CD4-positive, alpha-beta T cell (primary cell): ENCODE results near the gene CDKN2C. TPM values are rescaled to one million over a fixed set of nuclear protein-coding genes. Genes with fewer than 3 reads are reported as not detected.

Experiments
- ATAC-seq: fragments of 200-7000 bp; cut with Tn5 transposase; one replicate; pipeline ENCODE4 v1.10.0; 2022; ENCODE audit warnings: mild to moderate bottlenecking; ENCODE audit not compliant: poor library complexity
- CTCF ChIA-PET: fragments of 350-600 bp; sonication (Branson Sonifier 250); formaldehyde crosslinking; loops from one replicate; lab custom pipeline; 2021; ENCODE audit warnings: antibody characterized with exemption, inconsistent platforms; lab: Charles Lee
- POLR2A ChIA-PET: fragments of 350-600 bp; sonication (Branson Sonifier 250); formaldehyde crosslinking; loops from one replicate; lab custom pipeline; 2021; ENCODE audit warnings: antibody characterized with exemption, inconsistent platforms; lab: Charles Lee
- DNase-seq, 14 experiments: peaks; one replicate each; pipeline ENCODE4 v3.0.0-alpha.2; 2013 to 2020; ENCODE audit warnings: mixed read lengths in 2 of 14
- H3K27ac ChIP-seq, 2 donors: one replicate each; pipeline versions ENCODE4 v1.5.1 to v1.7.0; 2013; ENCODE audit warnings: low read length in 2 of 2, low read depth in 1 of 2, mild to moderate bottlenecking in 1 of 2
- H3K27me3 ChIP-seq, 2 experiments: 1 replicate in 1 of 2; 2 replicates in 1 of 2; pipeline versions ENCODE4 v1.6.1 to v1.7.0; 2013; ENCODE audit warnings: low read length in 2 of 2, control low read depth in 1 of 2, mild to moderate bottlenecking in 1 of 2, moderate library complexity in 1 of 2; ENCODE audit not compliant: insufficient read depth in 2 of 2, control insufficient read depth in 1 of 2
- H3K36me3 ChIP-seq: one replicate; pipeline ENCODE4 v1.6.1; 2013; ENCODE audit warnings: low read length, control low read depth; ENCODE audit not compliant: insufficient read depth
- H3K4me1 ChIP-seq: one replicate; pipeline ENCODE4 v1.6.1; 2013; ENCODE audit warnings: low read length, control low read depth; ENCODE audit not compliant: insufficient read depth
- H3K4me3 ChIP-seq: one replicate; pipeline ENCODE4 v1.5.1; 2013; ENCODE audit warnings: mild to moderate bottlenecking, low read length, moderate library complexity
- H3K9me3 ChIP-seq, 2 experiments: 1 replicate in 1 of 2; 2 replicates in 1 of 2; pipeline versions ENCODE4 v1.6.1 to v1.7.0; 2013; ENCODE audit warnings: low read length in 2 of 2, mild to moderate bottlenecking in 2 of 2, control low read depth in 1 of 2, moderate library complexity in 1 of 2; ENCODE audit not compliant: control insufficient read depth in 1 of 2, insufficient read depth in 1 of 2
- H3K27ac Mint-ChIP-seq: one replicate; pipeline ENCODE4 v1.8.0; 2020; ENCODE audit warnings: mixed read lengths
- H3K27me3 Mint-ChIP-seq: one replicate; pipeline ENCODE4 v1.8.0; 2021; ENCODE audit warnings: mixed read lengths
- H3K36me3 Mint-ChIP-seq: one replicate; pipeline ENCODE4 v1.8.0; 2021; ENCODE audit warnings: low read depth, mixed read lengths
- H3K4me1 Mint-ChIP-seq: one replicate; pipeline ENCODE4 v1.8.0; 2021; ENCODE audit warnings: low read depth, mixed read lengths
- H3K4me3 Mint-ChIP-seq: one replicate; pipeline ENCODE4 v1.8.0; 2020; ENCODE audit warnings: mild to moderate bottlenecking, mixed read lengths
- H3K9me3 Mint-ChIP-seq: one replicate; pipeline ENCODE4 v1.8.0; 2020; ENCODE audit warnings: mixed read lengths
- CTCF ChIP-seq: fragments of 200-600 bp; IDR thresholded peaks from one replicate; pipeline ENCODE4 v1.8.0; 2022; ENCODE audit warnings: antibody characterized with exemption, mild to moderate bottlenecking
- intact Hi-C, 2 experiments: fragments of 100-400 bp; cut with DNase I in 1 of 2; cut with micrococcal nuclease in 1 of 2; formaldehyde crosslinking; loops; one replicate each; pipeline versions ENCODE4 v1.15.1 to v1.9.0; 2023 to 2025; cut with DNase I, micrococcal nuclease
- total RNA-seq, 174 experiments: library from RNA in 2 of 174; stranded (reverse) in 2 of 174; gene quantifications; one replicate each; pipeline ENCODE4 v1.2.3 and lab custom pipeline; 2021 to 2026

Gene CDKN2C
- total RNA-seq, 2 experiments from 2014 or later = 4.3 to 4.9 TPM

- no peak overlapping the region for H3K4me3 ChIP-seq
- Mint-ChIP-seq H3K4me1 (no peaks in the 10 kb centered on the region), H3K9me3 (no peaks in the 10 kb centered on the region), H3K27ac (no peak overlapping the region), H3K4me3 (no peak overlapping the region), H3K36me3 (no peaks in the 10 kb centered on the region), H3K27me3 (peaks cover 9% of the 10 kb centered on the region)
- CTCF ChIA-PET = no interaction called here
- no peak for DNase-seq
- intact Hi-C loops = no loop called here
- H3K27me3 ChIP-seq = no peaks in the 10 kb centered on the region
- H3K27ac ChIP-seq = no peak overlapping the region
- no peaks in the 10 kb centered on the region for H3K36me3 ChIP-seq
- peaks cover 0 to 5% of the 10 kb centered on the region in 2 experiments for H3K9me3 ChIP-seq
- ATAC-seq = no peak
- POLR2A ChIA-PET = interaction anchor here (1.1 kb wide), 1 partner anchor 49 kb away, joined by 3 read pairs; the partner anchor contains the start of gene FAF1
- no peaks in the 10 kb centered on the region for H3K4me1 ChIP-seq
- TF ChIP-seq CTCF = no peak
Measured at GRCh38 chr1:51009381-51009780, 39.3 kb downstream of the CDKN2C start.

GRCh38 chr1:51014878-51015277, 44.8 kb downstream of the CDKN2C start:
- ChIA-PET CTCF (no interaction called here), POLR2A (no interaction called here)
- ATAC-seq (no peak), DNase-seq (no peak)
- Histone ChIP-seq H3K27ac (no peak overlapping the region), H3K36me3 (no peaks in the 10 kb centered on the region), H3K27me3 (no peaks in the 10 kb centered on the region), H3K9me3 (peaks cover 0 to 5% of the 10 kb centered on the region in 2 experiments), H3K4me1 (no peaks in the 10 kb centered on the region), H3K4me3 (no peak overlapping the region)
- no peak overlapping the region for H3K27ac Mint-ChIP-seq
- no peaks in the 10 kb centered on the region for H3K4me1 Mint-ChIP-seq
- no peaks in the 10 kb centered on the region for H3K36me3 Mint-ChIP-seq
- no peak for TF ChIP-seq CTCF
- no peak overlapping the region for H3K4me3 Mint-ChIP-seq
- peaks cover 2% of the 10 kb centered on the region for H3K9me3 Mint-ChIP-seq
- peaks cover 4% of the 10 kb centered on the region for H3K27me3 Mint-ChIP-seq
- intact Hi-C loops = no loop called here

DNA sequence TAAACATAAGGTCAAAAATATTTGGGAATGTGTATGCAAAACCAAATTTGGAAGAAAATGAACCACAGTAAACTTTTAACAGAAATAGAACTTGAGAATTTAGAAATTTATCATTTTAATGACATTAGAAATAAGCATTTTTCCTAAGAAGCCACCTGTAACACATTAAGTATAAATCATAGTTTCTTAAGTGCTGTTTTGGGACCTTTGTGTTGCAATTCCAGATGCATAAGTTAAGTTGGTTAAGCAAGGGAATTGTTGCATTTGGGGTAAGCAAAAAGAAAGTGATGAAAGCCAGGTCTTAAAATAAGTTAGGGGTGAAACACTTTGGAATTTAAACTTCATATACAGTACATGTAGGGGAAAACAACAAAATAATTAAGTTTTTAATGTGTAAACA, 49.8 kb downstream of the CDKN2C start:
- no peak for TF ChIP-seq CTCF
- DNase-seq (no peak), ATAC-seq (no peak)
- H3K27me3 ChIP-seq = no peaks in the 10 kb centered on the region
- ChIA-PET POLR2A (no interaction called here), CTCF (no interaction called here)
- Mint-ChIP-seq H3K27ac (no peak overlapping the region), H3K9me3 (peaks cover 2% of the 10 kb centered on the region), H3K36me3 (no peaks in the 10 kb centered on the region), H3K27me3 (peaks cover 2% of the 10 kb centered on the region), H3K4me1 (no peaks in the 10 kb centered on the region), H3K4me3 (no peak overlapping the region)
- H3K36me3 ChIP-seq = no peaks in the 10 kb centered on the region
- no peaks in the 10 kb centered on the region for H3K4me1 ChIP-seq
- no peak overlapping the region for H3K4me3 ChIP-seq
- intact Hi-C loops = no loop called here
- no peaks in the 10 kb centered on the region for H3K9me3 ChIP-seq
- H3K27ac ChIP-seq = no peak overlapping the region

Other genes starting within 250 kb of the CDKN2C start
- gene FAF1, start 10.0 kb upstream of the CDKN2C start, total RNA-seq = 10 to 100 TPM; 43.5 to 44.0 TPM
- gene C1orf185, start 132.0 kb downstream of the CDKN2C start, total RNA-seq = not detected